ENCODE results near the gene SCIN. TPM values are rescaled to one million over a fixed set of nuclear protein-coding genes. Genes with fewer than 3 reads are reported as not detected.

SCIN gene
- total RNA-seq, 1 donor from 2014 or later = 0.65 TPM

DNA sequence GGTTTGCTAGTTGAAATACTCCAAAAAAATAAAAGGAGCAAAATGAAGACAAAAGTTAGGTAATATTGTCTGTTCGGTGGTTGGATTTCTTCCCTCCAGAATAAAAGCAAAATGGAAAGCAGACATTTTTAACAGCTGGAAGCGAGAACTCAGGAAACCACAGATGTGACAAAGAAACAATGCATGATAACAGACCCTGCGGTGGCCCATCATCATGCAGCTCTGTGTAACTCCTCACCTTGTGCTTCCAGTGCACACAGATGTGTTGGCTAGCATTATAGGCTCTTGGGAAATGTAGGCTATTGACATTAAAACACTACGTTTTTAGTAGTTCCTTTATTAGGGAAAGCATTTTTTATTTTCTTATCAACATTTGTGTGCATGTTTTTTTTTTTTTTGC is 63.1 kb downstream of the SCIN start:
- Mint-ChIP-seq H3K36me3 (ENCODE audit: low read depth) (no peaks in the 10 kb centered on the region), H3K9me3 (ENCODE audit: low read depth) (no peaks in the 10 kb centered on the region), H3K4me3 (ENCODE audit: unreplicated experiment) (no peak overlapping the region), H3K4me1 (ENCODE audit: low read depth) (no peaks in the 10 kb centered on the region), H3K27ac (ENCODE audit: unreplicated experiment) (no peak overlapping the region), H3K27me3 (ENCODE audit: low read depth) (peaks cover 9% of the 10 kb centered on the region)
- no peak for DNase-seq (ENCODE audit: low spot score)
- TF ChIP-seq, protein P1, sequence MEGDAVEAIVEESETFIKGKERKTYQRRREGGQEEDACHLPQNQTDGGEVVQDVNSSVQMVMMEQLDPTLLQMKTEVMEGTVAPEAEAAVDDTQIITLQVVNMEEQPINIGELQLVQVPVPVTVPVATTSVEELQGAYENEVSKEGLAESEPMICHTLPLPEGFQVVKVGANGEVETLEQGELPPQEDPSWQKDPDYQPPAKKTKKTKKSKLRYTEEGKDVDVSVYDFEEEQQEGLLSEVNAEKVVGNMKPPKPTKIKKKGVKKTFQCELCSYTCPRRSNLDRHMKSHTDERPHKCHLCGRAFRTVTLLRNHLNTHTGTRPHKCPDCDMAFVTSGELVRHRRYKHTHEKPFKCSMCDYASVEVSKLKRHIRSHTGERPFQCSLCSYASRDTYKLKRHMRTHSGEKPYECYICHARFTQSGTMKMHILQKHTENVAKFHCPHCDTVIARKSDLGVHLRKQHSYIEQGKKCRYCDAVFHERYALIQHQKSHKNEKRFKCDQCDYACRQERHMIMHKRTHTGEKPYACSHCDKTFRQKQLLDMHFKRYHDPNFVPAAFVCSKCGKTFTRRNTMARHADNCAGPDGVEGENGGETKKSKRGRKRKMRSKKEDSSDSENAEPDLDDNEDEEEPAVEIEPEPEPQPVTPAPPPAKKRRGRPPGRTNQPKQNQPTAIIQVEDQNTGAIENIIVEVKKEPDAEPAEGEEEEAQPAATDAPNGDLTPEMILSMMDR (IDR thresholded peaks at IDR 0.05) = no peak

DNA sequence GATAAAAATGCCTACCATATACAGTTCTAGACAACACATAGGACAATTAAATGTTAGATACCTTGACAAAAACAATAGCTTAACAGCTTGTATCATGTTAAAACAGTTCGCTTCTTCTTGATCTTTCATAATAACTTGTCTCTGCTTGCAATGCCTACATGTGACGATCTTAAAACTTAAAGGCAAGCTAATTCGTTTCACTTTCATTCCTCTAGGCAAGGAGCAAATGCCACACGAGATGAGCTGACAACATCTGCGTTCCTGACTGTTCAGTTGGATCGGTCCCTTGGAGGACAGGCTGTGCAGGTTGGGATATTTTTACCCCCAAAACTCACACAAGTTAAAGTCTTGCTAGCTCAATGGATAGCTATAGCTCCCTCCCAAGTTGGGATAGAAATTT is 65.3 kb downstream of the SCIN start:
- H3K9me3 Mint-ChIP-seq (ENCODE audit: low read depth) = no peaks in the 10 kb centered on the region
- H3K36me3 Mint-ChIP-seq (ENCODE audit: low read depth) = no peaks in the 10 kb centered on the region
- TF ChIP-seq, protein P1 (IDR thresholded peaks at IDR 0.05) = no peak
- no peak overlapping the region for H3K4me3 Mint-ChIP-seq (ENCODE audit: unreplicated experiment)
- no peak for DNase-seq (ENCODE audit: low spot score)
- peaks cover 9% of the 10 kb centered on the region for H3K27me3 Mint-ChIP-seq (ENCODE audit: low read depth)
- H3K27ac Mint-ChIP-seq (ENCODE audit: unreplicated experiment) = no peak overlapping the region
- H3K4me1 Mint-ChIP-seq (ENCODE audit: low read depth) = peaks cover 3% of the 10 kb centered on the region

DNA sequence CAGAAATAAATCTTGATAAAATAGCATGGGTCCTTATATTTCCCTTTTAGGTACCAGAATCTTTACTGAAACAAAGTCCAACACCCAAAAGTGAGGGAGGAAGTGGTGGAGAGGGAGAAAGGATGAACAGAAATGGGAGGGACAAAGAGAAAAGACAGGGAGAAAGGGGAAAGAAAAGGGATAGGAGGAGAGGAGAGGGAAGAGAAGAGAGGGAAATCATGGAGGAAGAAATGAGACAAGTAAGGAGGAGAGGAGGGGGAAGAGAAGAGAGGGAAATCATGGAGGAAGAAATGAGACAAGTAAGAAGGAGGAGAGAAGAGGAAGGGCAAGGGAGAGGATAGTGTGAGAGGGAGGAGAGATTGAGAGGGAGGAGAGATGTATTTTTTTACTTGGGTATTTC is 66.8 kb downstream of the SCIN start:
- H3K27ac Mint-ChIP-seq (ENCODE audit: unreplicated experiment) = no peak overlapping the region
- peaks cover 3% of the 10 kb centered on the region for H3K4me1 Mint-ChIP-seq (ENCODE audit: low read depth)
- H3K36me3 Mint-ChIP-seq (ENCODE audit: low read depth) = no peaks in the 10 kb centered on the region
- H3K27me3 Mint-ChIP-seq (ENCODE audit: low read depth) = peaks cover 9% of the 10 kb centered on the region
- H3K9me3 Mint-ChIP-seq (ENCODE audit: low read depth) = no peaks in the 10 kb centered on the region
- DNase-seq (ENCODE audit: low spot score) = no peak
- H3K4me3 Mint-ChIP-seq (ENCODE audit: unreplicated experiment) = no peak overlapping the region
- TF ChIP-seq, protein P1 (IDR thresholded peaks at IDR 0.05) = no peak

DNA sequence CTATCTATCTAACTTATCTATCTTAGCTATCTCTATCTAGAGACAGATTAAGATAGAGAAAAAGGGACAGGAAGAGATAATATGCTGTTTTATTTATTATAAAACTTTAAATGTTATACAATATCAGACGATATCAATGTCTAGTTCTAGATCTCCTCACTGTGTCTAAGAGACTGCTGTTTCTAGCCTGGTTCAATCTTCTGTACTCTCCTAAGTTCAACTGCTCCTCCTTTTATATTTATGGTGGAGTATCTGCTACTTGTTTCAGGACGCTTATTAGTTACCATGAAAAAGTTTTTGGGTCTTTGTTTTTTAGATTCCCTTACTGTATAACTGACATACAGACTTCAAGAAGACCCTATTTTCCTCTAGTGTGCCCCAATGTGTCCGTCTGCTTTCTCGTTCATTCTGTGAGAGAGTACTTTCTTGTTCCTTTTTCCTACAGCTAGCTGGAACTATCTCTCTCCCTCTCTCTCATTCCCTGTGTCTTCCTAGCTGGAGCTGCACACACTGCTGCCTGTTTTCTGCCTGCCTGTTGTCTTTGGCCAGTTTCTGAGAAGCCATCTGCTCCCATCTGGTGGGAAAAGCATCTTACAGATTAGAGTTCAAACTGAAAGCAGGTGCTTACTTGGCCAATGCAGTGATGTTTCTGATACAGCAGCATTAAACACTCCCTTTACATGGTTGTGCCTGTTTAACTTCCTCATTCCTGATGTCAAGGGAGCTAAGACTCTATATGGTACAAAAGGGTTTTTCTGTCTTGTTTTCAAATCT is 67.5 kb downstream of the SCIN start:
- Mint-ChIP-seq H3K4me3 (ENCODE audit: unreplicated experiment) (no peak overlapping the region), H3K4me1 (ENCODE audit: low read depth) (peaks cover 3% of the 10 kb centered on the region), H3K27ac (ENCODE audit: unreplicated experiment) (no peak overlapping the region), H3K27me3 (ENCODE audit: low read depth) (peaks cover 9% of the 10 kb centered on the region), H3K9me3 (ENCODE audit: low read depth) (no peaks in the 10 kb centered on the region), H3K36me3 (ENCODE audit: low read depth) (no peaks in the 10 kb centered on the region)
- no peak for DNase-seq (ENCODE audit: low spot score)
- TF ChIP-seq, protein P1 (IDR thresholded peaks at IDR 0.05) = no peak

DNA sequence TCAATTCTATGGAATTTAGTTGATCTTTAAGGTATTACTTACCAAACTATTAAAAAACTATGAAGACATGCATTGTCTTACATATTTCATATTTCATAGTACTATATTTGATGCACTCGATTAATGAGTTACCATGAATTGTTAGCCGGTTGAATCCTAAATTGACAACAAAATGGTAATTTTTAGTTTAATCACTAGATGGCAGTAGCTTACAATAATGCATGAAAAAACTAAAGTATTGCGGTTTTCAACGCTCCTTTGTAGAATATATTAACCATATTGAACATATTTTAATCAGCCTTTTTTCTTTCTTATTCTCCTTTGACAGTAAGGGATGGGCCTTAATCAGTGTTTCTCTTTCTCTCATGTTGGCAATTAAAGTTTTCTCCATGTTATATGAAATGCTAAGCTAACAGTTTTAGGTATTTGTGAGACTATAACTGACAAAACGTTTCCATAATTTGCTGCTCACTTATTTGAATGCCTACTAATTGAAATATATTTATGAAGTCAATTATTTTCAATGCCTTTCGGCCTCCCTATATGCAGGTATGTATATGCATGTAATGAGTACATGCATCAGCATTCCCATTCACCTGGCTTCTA is 68.4 kb downstream of the SCIN start:
- Mint-ChIP-seq H3K27ac (ENCODE audit: unreplicated experiment) (no peak overlapping the region), H3K27me3 (ENCODE audit: low read depth) (peaks cover 9% of the 10 kb centered on the region), H3K4me3 (ENCODE audit: unreplicated experiment) (no peak overlapping the region), H3K4me1 (ENCODE audit: low read depth) (peaks cover 3% of the 10 kb centered on the region), H3K36me3 (ENCODE audit: low read depth) (no peaks in the 10 kb centered on the region), H3K9me3 (ENCODE audit: low read depth) (no peaks in the 10 kb centered on the region)
- TF ChIP-seq, protein P1 (IDR thresholded peaks at IDR 0.05) = peak; percentile 97
- DNase-seq (ENCODE audit: low spot score) = no peak
